Fibroblast of lung (primary cell): Measurements from ENCODE around the gene G6PC3.

Experiments
- CTCF ChIP-seq, 2 donors: IDR thresholded peaks in 1 of 2; conservative IDR thresholded peaks in 1 of 2; 1 replicate in 1 of 2; 2 replicates in 1 of 2; pipeline ENCODE4 v1.5.1; 2011 to 2012; ENCODE audit warnings: low read length in 2 of 2, control low read depth in 1 of 2, inconsistent platforms in 1 of 2, low read depth in 1 of 2, mild to moderate bottlenecking in 1 of 2
- EZH2 ChIP-seq: IDR thresholded peaks from 2 replicates; pipeline ENCODE4 v1.5.1; 2012; ENCODE audit warnings: low read length, control low read depth, mild to moderate bottlenecking; ENCODE audit errors: missing control alignments

DNA sequence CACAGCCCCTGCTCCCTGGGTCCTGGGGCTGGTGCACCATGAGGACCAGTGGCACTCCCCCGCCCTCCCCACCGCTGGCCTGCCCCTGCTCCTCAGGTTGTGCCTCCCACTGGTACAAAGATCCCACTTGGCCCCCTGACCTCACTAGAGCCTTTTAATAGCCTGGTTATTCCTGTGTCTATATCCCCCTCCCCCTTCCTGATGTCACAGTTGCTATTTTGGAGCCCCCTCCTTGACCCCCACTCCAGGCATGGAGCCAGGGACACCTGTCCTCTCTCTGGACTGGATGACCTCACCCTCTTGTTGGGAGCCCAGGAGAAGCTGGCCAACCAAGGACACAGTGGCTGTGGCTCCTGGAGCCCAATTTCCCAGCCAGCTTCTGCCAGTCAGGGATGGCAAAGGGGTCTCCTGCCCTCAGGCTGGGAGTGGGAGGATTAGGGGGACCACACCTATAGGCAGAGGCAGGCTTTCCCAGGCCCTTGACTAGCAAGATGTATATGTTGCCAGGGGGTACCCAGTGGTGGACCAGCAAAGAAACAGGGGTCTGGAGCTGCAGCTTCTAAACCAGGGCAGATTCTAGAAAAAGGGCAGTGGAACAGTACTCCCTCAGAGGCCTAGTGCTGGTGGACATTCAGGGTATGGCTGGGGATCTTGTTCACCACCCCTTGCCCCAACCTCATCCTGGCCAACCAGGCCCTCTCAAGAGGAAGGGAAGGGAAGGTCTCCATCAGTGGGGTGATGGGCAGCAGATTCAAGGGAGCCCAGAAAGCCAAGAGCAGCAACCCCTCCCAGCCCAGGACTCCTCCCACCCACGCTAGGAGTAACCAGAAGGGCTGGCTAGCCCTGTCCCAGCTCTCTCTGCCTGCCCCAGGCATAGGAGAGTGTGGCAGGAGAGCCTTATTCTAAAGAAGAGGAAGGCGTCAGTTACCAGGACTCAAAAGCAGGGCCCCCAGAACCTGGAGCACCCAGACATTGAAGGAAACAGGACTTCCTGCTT lies 42.0 kb downstream of the G6PC3 start:
- TF ChIP-seq CTCF (conservative IDR thresholded peaks at IDR 0.05 in 1 of 2, IDR thresholded peaks at IDR 0.05 in 1 of 2; ENCODE audit: low read depth in 1 of 2, low read length in 2 of 2), result no peak
- TF ChIP-seq EZH2, result no peak
